ENCODE data around the gene SRGAP2B. TPM values are rescaled to one million over a fixed set of nuclear protein-coding genes. Genes with fewer than 3 reads are reported as not detected.
"Not testable (repeated sequence)": the region's sequence is repeated elsewhere in the genome, so short reads cannot be mapped to it uniquely, and the experiment has no call there.

Gene SRGAP2B
- total RNA-seq, 3 donors from 2014 or later, result 5.7 to 25.8 (median 10.6) TPM

DNA sequence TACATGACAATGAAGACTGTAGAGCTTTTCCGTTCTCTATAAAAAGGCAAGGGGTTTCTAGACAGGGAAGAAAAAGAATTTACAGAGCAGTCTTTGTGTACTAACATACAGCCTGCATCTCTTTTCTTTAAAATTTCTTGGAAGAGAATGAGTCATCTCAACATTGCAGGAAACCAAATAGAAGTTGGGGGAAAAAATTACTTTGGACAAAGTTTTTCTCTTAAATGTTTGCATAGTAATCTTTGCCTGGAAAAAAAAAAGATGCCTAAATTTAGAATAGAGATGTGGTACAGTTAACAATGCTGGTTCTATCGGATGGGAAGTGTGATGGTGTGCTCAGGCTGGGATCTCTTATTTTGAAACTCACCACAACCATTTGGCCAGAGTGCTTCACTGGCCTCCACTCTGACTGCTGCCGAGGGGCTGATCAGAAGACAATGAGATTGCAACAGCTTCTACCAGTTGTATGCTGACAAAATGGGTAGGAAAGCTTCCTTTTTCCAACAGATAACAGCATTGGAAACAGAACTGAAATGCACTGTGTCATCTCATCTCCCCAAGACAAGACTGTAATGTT lies 177.0 kb downstream of the SRGAP2B start:
- H3K36me3 ChIP-seq (ENCODE audit: low read depth); intact Hi-C loops (cut with DNase I, micrococcal nuclease); H3K4me1 ChIP-seq (ENCODE audit: low read depth); H3K4me3 ChIP-seq; H3K9me3 ChIP-seq; DNase-seq: not testable (repeated sequence)
- ATAC-seq, result peak; percentile 63

DNA sequence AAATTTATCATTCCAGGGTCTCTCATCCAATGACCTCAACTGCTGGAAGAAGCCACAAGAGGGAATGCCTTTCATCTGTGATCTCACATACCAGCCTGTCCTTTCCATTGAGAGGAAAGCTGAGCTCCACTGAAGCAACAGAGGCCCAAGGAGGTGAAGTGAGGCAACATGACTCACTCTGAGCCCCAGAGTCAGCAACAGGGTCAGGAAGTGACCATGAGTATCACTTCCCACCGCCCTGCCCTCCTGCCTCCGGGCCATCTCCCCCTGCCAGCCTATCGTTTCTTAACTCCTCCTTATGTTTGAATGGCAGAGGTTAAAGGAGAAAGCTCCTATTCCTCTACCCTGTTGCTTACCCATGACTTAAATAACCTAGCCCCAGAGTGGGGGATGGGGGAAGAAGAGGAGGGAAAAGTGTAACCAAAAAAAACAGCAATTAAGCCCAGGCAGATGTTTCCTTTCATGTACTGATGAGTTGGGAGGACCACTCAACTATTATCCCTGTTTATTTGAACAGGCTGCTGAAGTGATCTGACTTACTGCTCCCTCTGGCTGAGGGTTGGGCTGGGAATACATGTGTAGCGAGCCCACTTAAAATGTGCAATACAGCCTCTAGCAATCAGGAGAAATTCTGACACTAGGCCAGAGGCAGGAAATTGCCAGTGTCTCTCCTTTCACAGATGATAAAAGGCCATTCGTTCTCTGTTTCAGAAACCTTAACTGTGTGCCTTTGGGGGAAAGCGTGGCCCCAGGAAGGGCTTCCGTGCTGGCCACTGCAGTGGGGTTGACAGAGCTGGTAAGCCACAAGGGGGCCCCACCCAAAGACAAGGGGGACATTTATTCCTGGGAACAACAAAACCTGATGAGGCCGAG lies 177.7 kb downstream of the SRGAP2B start:
- peak; percentile 73 for ATAC-seq
- H3K36me3 ChIP-seq (ENCODE audit: low read depth); H3K9me3 ChIP-seq; intact Hi-C loops (cut with DNase I, micrococcal nuclease); DNase-seq; H3K4me3 ChIP-seq; H3K4me1 ChIP-seq (ENCODE audit: low read depth): not testable (repeated sequence)

DNA sequence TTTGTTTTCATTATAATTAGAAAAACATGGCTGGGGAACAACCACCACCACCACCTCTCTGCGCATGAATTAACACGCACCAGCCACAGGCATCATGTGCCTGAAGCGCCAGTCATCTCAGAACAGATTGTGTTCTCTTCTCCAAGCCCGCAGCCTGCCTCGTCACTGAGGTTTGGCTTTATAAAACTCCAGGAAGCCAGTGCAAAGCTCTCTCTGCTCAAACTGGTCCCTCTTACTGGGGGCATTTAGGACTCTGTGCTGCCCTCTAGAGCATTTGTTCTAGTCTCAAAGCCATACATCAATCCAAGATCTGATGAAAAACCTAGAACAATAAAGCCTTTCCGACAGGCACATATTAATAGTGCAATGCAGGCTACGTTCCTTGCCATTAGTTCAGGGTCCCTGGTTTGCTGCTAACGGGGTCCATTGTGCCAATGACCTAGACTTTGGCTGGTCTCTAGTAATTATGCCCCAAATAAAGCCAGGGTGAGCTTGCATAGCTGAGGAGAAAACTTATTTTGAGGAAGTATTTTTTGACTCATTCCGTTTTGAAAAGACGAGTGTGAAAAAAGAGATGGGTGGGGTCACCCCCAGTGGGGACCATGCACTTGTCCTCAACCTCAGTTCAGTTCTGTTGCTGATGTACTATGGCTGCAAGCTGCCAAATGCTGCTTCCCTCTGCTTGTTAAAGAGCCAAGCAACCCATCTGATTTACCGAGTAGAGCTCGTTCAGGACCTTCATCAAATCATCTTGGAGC lies 181.0 kb downstream of the SRGAP2B start:
- intact Hi-C loops (cut with DNase I, micrococcal nuclease); H3K4me1 ChIP-seq (ENCODE audit: low read depth): not testable (repeated sequence)
- peak; percentile 22 for ATAC-seq

DNA sequence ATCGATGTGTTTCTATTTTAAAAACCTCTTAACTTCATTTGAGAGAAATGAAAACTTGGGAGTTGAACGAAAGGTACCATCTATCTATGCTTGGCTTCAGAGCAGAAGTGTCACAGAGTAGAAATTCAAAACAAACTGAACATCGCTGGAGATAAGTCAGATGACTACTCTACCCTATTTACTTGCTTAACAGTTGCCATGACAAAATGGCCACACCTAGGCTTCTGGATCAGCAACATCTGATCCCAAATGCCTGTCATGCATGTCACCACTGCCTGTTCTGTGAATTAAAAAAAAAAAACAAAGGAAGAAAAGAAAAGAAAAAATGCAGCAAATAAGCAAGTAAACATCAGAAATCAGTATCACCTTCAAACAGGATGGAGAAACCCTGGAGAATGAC lies 181.7 kb downstream of the SRGAP2B start:
- H3K4me3 ChIP-seq; H3K4me1 ChIP-seq (ENCODE audit: low read depth); H3K36me3 ChIP-seq (ENCODE audit: low read depth); intact Hi-C loops (cut with DNase I, micrococcal nuclease); H3K9me3 ChIP-seq; DNase-seq; ATAC-seq: not testable (repeated sequence)

More for the DNA sequence above, 181.0 kb downstream of the SRGAP2B start:
- H3K4me3 ChIP-seq; DNase-seq; H3K36me3 ChIP-seq (ENCODE audit: low read depth); H3K9me3 ChIP-seq: not testable (repeated sequence)

DNA sequence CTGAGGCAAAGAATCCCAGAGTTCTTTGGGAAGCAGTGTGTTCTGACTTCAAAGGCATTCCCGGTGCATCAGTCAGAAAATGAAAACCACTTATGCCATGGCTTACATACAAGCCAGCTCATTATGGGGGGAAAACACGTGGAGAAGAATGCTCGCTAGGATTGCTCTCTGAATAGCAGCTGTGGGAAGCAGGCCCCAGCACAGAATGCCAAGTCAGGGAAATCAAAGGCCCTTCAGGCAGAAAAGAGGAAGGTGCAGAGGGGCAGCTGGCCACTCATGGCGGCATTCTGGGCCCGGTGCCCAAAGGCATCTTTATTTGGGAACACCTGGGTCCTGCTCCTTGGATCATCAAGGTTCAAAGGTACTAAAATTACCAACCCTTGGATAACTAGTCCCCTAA lies 184.4 kb downstream of the SRGAP2B start:
- H3K9me3 ChIP-seq; H3K4me1 ChIP-seq (ENCODE audit: low read depth); intact Hi-C loops (cut with DNase I, micrococcal nuclease); DNase-seq; H3K36me3 ChIP-seq (ENCODE audit: low read depth); ATAC-seq; H3K4me3 ChIP-seq: not testable (repeated sequence)

DNA sequence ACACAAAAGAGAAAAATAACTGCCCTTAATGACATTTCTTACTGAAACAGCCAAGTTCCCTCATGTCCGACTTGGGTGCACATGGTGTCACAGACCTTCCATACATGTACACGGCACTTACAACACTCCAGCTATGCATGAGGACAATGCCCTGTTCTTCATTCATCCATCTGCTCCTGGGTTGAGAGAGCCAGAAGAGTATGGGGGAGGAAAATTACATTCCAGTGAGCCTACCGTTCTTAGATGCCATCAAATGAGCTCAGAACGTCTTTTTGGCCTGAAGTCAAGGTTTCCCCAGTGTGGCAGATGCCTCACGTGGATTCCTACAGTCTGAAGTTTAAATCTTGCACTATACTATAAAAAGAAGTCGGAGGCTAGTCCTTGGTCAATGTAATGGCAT lies 194.3 kb downstream of the SRGAP2B start:
- H3K36me3 ChIP-seq (ENCODE audit: low read depth); H3K4me3 ChIP-seq; H3K9me3 ChIP-seq; DNase-seq; H3K4me1 ChIP-seq (ENCODE audit: low read depth); intact Hi-C loops (cut with DNase I, micrococcal nuclease); ATAC-seq: not testable (repeated sequence)

DNA sequence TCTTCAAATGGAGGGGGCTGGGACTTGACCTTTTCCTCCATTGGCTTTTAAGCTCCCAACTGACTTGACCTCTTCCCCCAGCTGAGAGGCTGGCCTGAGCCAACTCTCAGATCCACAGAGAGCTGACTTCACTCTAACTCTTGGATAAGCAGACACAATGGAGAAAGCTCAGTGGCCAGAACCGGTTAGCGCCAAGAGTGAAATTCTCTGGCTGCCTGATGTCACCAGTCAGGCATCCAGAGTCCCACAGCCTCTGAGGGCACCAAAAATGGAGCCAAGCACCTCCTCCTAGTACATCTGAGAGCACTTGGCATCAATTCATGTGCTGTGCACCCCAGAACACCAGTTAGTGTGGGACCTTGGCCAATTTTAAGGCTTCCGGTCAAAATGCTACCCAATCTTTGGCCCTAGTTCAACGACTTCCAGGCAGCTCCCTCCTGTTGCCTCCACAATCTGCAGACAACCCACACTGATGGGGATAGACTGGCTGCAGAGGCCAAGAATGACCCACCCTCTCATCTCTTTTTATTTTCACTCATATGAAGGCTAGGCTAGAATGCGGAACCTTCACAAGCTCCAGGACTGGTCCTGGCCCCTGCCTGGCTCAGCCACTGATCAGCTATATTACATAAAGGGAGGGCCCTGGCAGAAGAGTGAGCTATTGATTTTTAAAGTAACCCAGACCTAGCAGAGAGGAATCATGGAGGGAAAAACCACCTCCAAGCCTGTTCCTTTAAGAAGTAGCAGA lies 200.5 kb downstream of the SRGAP2B start:
- ATAC-seq, result peak; percentile 64
- H3K4me3 ChIP-seq; H3K9me3 ChIP-seq; H3K36me3 ChIP-seq (ENCODE audit: low read depth); DNase-seq; H3K4me1 ChIP-seq (ENCODE audit: low read depth); intact Hi-C loops (cut with DNase I, micrococcal nuclease): not testable (repeated sequence)

DNA sequence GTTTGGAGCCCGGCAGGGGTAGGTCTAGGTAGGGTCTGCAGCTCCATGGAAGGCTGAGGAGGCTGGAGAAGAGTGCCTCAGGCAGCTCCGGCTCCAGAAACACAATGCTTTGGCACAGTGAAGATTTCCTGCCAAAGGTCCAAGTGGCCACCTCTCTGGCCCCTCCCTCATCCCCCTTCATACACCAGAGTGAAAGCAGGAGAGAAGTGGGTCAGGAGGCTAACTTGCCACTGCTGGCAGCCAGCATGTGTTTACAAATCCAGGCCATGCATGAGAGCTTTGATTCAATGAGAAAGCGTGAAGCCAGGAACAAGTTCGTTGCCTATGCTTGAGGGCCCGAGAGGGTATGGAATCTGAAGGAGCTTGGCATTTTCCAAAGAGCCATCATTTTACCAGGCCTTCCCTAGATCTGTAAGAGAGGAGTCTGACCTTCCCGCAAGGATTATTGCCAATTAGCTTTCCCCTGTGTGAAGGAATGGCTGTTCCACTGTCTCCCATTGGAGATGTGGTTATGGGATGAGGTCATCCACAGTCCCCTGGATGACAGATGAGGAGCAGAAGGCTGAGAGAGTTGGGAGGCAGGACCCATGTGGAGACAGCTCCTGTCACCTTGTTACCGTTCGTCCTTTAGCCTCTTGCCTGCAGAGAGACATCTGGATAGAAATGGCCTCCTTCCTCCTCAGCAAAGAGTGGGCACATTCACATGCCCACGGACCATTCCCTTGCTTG lies 201.3 kb downstream of the SRGAP2B start:
- H3K9me3 ChIP-seq; H3K36me3 ChIP-seq (ENCODE audit: low read depth); DNase-seq; H3K4me1 ChIP-seq (ENCODE audit: low read depth); H3K4me3 ChIP-seq; intact Hi-C loops (cut with DNase I, micrococcal nuclease); ATAC-seq: not testable (repeated sequence)

DNA sequence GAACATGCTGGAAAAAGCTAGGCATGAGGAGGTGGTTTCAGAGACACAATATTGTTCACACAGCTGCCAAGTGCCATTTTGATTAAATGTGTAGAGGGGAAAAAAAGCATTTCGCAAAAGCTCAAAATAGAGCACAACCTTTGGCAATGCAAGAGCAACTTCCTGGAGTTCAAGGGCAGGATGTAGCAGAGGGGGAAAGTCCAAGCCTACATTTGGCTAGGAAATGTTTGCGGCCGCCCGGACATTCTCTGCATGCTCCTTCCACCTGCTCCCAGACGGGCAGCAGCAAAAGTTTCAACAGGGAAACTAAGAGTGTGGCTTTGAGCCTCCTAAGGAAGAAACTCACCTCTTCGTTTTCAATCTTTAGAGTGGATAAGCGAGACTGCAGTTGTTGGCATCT lies 202.1 kb downstream of the SRGAP2B start:
- H3K4me3 ChIP-seq; intact Hi-C loops (cut with DNase I, micrococcal nuclease); ATAC-seq; H3K4me1 ChIP-seq (ENCODE audit: low read depth); H3K9me3 ChIP-seq; DNase-seq; H3K36me3 ChIP-seq (ENCODE audit: low read depth): not testable (repeated sequence)

DNA sequence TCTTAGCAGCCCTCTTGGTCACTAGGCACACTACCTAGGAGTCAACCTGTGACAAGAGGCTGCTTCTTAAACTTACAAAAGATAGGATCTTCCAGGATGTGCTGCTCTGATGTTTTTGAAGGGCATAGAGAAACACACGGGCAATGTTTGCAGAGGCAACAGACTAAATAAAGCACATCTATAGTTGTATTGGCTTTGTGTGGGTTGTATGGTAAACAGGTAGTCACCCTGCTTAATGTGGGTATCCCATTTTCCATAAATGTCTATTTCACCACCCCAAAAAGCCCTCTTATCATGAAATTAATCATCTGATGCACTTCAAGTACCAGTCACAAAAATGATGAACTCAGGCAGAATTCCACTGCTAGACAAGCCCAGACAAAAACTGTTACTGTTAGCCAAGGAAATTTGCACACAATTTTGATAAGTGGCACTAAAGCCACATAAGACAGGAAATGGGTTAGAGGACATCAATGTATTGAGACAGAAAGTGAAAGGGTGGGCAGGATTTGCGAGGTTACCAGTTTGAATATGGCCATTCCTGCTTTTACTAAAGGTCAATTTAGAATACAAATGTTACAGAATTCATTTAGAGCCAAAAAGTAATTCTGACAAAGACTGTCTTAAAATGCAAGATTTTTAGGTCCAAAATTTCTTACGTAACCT lies 205.5 kb downstream of the SRGAP2B start:
- intact Hi-C loops (cut with DNase I, micrococcal nuclease); ATAC-seq; H3K4me3 ChIP-seq; DNase-seq; H3K9me3 ChIP-seq; H3K36me3 ChIP-seq (ENCODE audit: low read depth); H3K4me1 ChIP-seq (ENCODE audit: low read depth): not testable (repeated sequence)

DNA sequence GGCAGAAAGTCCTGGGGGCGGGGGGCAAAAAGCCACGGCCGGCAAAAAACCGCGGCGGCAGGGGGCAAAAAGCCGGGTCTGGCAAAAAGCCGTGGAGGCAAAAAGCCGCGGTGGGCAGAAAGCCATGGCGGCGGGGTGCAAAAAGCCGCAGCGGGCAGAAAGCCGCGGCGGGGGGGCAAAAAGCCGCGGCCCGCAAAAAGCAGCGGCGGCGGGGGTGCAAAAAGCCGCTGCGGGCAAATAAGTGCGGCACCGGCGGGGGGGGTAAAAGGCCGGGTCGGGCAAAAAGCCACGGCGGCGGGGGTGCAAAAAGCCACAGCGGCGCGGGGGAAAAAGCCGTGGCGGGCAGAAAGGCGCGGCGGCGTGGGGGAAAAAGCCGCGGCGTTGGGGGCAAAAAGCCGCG lies 212.1 kb downstream of the SRGAP2B start:
- intact Hi-C loops (cut with DNase I, micrococcal nuclease); H3K4me3 ChIP-seq; H3K4me1 ChIP-seq (ENCODE audit: low read depth); H3K36me3 ChIP-seq (ENCODE audit: low read depth); ATAC-seq; H3K9me3 ChIP-seq: not testable (repeated sequence)
- DNase-seq, result peak; percentile 11 to 60 (median 25)

DNA sequence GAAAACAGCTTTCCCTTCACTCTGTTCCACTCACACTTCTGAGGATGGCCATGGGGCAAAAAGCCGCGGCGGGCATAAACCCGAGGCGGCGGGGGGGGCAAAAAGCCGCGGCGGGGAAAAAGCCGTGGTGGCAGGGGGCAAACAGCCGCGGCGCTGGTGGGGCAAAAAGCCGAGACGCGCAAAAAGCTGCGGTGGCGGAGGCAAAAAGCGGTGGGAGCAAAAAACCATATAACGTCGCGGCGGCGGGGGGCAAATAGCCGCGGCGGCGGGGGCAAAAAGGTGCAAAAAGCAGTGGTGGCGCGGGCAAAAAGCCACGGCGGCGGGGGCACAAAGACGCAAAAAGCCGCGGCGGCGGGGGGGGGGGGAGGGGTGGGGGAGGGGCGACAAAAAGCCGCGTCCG lies 212.8 kb downstream of the SRGAP2B start:
- H3K4me3 ChIP-seq; H3K4me1 ChIP-seq (ENCODE audit: low read depth); H3K36me3 ChIP-seq (ENCODE audit: low read depth); intact Hi-C loops (cut with DNase I, micrococcal nuclease); ATAC-seq; H3K9me3 ChIP-seq: not testable (repeated sequence)
- peak in 2 of 3 donors; percentile 9 to 24 for DNase-seq

DNA sequence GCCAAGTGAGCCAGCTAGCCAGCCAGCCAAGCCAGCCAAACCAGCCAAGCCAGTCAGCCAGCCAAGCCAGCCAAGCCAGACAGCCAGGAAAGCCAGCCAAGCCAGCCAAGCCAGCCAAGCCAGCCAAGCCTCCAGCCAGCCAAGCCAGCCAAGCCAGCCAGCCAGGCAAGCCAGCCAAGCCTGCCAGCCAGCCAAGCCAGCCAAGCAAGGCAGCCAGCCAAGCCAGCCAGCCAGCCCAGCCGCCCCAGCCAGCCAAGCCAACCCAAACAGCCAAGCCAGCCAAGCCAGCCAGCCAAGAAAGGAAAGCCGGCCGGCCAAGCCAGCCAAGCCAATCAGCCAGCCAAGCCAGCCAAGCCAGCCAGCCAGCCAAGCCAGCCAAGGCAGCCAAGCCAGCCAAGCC lies 236.5 kb downstream of the SRGAP2B start:
- intact Hi-C loops (cut with DNase I, micrococcal nuclease); H3K4me3 ChIP-seq; H3K9me3 ChIP-seq; ATAC-seq; H3K4me1 ChIP-seq (ENCODE audit: low read depth); H3K36me3 ChIP-seq (ENCODE audit: low read depth): not testable (repeated sequence)
- peak in 1 of 3 donors; percentile 29 for DNase-seq

Measured in mucosa of descending colon (tissue), 3 donors.